Gastroesophageal sphincter (tissue), 3 donors: Measurements from ENCODE around the gene RGS14.

Experiments
- EP300 ChIP-seq: sonication (generic); formaldehyde crosslinking; IDR thresholded peaks from one replicate; pipeline ENCODE4 v1.6.1; 2017; ENCODE audit warnings: antibody characterized with exemption, mild to moderate bottlenecking
- TF ChIP-seq, protein P1 (sequence below), 4 experiments: fragments of 200-600 bp in 2 of 4; fragments of 450-650 bp in 2 of 4; sonication (generic) in 1 of 4; IDR thresholded peaks; one replicate each; pipeline ENCODE4 v1.5.1; 2017 to 2019; ENCODE audit warnings: antibody characterized with exemption in 4 of 4, mild to moderate bottlenecking in 2 of 4, moderate library complexity in 2 of 4

DNA sequence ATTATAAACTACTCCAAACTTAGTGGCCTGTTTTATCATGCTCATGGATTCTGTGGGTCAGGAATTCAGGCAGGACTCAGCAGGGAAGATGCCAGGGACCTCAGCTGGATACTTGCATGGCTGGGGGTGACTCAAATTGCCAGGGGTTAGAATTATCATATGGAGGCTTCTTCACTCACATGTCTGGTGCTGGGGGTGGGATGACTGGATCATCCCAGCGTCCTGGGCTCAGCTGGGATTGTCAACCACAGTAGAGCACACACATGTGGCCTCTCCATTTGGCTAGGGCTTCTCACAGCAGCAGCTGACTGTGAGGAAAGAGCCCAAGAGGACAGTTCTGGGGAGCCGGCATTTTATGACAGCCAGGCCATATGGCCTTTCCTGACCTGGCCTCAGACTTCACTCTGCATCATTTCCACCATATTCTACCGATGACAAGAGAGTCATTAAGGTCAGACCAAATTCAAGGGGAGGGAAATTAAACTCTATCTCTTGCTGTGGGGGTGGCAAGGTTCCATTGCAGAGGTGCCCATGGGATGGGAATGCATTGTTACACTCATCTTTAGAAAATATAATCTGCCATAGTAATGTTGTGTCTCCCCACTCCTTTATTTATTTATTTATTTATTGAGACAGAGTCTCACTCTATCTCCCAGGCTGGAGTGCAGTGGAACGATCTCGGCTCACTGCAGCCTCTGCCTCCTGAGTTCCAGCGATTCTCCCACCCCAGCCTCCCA is 63.5 kb downstream of the RGS14 start:
- TF ChIP-seq, protein P1, sequence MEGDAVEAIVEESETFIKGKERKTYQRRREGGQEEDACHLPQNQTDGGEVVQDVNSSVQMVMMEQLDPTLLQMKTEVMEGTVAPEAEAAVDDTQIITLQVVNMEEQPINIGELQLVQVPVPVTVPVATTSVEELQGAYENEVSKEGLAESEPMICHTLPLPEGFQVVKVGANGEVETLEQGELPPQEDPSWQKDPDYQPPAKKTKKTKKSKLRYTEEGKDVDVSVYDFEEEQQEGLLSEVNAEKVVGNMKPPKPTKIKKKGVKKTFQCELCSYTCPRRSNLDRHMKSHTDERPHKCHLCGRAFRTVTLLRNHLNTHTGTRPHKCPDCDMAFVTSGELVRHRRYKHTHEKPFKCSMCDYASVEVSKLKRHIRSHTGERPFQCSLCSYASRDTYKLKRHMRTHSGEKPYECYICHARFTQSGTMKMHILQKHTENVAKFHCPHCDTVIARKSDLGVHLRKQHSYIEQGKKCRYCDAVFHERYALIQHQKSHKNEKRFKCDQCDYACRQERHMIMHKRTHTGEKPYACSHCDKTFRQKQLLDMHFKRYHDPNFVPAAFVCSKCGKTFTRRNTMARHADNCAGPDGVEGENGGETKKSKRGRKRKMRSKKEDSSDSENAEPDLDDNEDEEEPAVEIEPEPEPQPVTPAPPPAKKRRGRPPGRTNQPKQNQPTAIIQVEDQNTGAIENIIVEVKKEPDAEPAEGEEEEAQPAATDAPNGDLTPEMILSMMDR (IDR thresholded peaks at IDR 0.05): no peak
- no peak for TF ChIP-seq EP300
